ENCODE measurements around the gene NUP153.

The NUP153 gene

DNA sequence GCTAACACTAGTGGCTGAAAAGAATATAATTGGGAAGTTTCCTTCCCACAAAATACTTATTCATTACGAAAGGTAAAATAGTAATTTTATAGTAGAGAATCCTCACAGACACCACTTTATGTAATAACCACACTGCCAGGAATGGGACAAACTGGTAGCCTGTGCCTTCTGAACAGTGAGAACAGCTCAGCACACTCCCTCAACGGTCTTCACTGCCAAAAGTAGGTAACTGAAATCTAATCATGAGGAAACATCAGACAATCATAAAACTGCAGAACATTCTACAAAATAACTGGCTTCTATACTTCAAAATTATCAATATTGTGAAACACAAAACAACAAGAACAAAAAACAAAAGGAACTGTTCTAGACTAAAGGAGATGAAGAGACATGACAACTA lies 44.1 kb downstream of the NUP153 start:
- DNase-seq (ENCODE audit: low read depth), result no peak

DNA sequence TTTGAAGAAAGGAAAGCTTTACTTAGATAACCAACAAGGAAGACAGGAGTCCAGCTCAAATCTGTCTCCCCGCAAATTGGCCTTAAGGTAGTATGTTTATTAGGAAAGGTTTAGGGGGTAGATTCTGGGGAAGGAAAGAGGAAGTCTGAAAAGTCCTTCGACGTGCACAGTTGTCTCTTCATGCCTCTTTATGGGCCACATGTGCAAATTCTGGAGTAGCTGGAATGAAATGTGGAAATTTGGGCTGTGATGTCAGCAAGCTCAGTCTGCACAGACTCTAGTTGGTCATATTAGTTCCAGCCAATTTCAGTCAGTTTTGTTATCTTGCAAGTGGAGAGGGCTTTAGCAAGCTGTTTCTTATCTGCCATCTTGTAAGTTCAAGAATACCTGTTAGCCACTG lies 50.1 kb downstream of the NUP153 start:
- no peak for DNase-seq (ENCODE audit: low read depth)

- DNase-seq (ENCODE audit: low read depth), result no peak
Observed at GRCh38 chr6:17656092-17656491, 50.6 kb downstream of the NUP153 start.

DNA sequence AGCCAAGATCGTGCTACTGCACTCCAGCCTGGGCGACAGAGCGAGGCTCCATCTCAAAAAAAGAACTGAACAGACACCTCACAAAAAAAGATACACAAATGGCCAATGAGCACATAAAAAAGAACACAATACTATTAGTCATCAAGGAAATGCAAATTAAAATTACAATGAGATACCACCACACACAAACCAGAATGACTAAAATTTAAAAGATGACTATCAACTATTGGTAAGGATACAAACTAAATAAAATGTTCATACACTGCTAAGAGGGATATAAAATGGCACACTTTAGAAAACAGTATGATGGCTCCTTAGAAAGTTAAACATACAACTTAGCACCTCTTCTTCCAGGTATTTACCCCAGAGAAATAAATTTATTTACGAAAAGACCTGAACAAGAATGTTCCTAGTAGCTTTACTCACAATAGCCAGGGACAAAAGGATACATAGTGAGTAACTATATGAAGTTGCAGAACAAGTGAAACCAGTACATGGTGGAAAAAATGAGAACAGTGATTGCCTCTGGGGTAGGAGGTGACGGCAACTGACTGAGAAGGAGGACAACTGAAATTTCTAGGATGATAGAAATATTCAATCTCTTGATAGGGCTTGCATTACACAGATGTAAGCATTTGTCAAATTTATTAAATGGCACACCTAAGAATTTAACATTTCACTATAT lies 53.4 kb downstream of the NUP153 start:
- DNase-seq (ENCODE audit: low read depth), result no peak

- no peak for DNase-seq (ENCODE audit: low read depth)
Observed at GRCh38 chr6:17650656-17651309, 55.9 kb downstream of the NUP153 start.

- DNase-seq (ENCODE audit: low read depth), result no peak
Observed at GRCh38 chr6:17648745-17649144, 58.0 kb downstream of the NUP153 start.

GRCh38 chr6:17640477-17640917 lies 66.2 kb downstream of the NUP153 start:
- DNase-seq (ENCODE audit: low read depth), result no peak

GRCh38 chr6:17638212-17638715 lies 68.5 kb downstream of the NUP153 start:
- DNase-seq (ENCODE audit: low read depth), result no peak

DNA sequence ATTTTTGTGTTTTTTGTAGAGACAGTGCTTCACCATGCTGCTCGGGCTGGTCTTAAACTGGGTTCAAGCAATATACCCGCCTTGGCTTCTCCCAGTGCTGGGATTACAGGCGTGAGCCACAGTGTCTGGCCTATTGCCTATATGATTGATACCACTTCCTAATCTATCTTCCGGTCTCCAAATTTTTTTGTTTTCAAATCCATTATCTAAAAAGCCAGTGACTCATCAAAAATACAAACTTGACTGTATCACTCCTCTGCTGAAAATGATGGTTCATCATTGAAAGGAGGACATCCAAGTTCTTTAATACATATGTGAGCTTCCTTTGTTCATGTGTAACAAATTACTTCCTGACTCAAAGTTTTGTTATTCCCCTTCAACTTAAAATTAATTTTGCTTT lies 71.2 kb downstream of the NUP153 start:
- DNase-seq (ENCODE audit: low read depth), result no peak

GRCh38 chr6:17633465-17634188 lies 73.1 kb downstream of the NUP153 start:
- no peak for DNase-seq (ENCODE audit: low read depth)

- no peak for DNase-seq (ENCODE audit: low read depth)
Observed at GRCh38 chr6:17632934-17633333, 73.8 kb downstream of the NUP153 start.

- no peak for DNase-seq (ENCODE audit: low read depth)
Observed at GRCh38 chr6:17630511-17631073, 76.1 kb downstream of the NUP153 start.

DNA sequence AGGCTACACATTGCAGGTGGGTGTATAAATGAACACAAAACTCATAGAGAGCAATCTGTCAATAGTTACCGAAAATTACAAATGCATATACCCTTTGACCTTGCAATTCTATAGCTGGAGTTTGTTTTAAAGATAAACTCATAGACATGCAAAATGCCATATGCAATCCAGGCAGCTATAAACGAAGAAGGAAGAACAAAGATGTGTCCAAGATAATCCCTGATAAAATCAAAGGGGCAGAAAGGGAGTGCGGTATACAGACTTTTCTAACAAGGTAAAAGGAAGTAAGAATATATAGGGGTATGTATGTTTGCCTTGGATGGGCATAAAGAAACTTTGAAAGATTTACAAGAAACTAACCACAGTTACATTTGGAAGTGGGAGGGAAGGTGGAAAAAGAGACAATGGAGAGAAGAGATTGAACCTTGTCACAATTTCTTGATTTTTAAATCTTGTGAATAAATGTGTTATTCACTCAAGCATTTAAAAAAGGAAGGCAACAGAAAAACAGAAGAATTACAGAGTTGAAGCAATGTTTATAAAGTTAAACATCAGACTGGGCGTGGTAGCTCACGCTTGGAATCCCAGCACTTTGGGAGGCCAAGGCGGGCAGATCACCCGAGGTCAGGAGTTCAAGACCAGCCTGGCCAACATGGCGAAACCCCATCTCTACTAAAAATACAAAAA lies 76.8 kb downstream of the NUP153 start:
- DNase-seq (ENCODE audit: low read depth), result no peak

GRCh38 chr6:17628873-17629272 lies 77.9 kb downstream of the NUP153 start:
- no peak for DNase-seq (ENCODE audit: low read depth)

DNA sequence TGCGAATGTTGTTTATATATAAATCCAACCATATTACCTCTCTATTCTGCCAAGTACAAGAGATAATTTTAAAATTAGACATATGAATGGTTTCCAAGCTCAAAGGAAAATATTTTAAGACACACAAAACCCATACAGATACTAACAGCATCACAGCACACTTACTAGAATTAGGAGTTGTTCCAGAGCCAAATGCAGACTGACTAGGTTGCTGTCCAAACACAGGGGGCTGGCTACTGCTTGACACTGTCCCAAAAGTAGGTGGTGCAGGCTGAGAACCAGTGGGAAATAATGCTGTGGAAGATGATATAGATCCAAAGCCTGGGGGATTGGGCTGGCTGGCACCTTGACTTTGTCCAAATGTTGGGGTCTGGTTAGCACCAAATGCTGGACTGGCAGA lies 82.3 kb downstream of the NUP153 start:
- DNase-seq (ENCODE audit: low read depth), result no peak

- DNase-seq (ENCODE audit: low read depth), result no peak
Observed at GRCh38 chr6:17622144-17622543, 84.6 kb downstream of the NUP153 start.

DNA sequence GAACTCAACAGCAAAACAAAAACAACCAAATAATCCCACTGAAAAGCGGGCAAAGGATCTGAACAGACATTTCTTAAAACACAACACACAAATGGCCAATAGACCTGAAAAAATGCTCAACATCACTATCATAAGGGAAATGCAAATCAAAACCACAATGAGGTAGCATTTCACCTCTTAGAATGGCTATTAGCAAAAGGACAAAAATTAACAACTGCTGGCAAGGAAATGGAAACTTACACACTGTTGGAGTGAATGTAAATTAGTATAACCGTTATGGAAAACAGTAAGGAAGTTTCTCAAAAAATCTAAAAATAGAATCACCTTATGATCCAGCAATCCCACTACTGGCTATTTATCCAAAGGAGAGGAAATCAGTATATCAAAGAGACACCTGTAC lies 85.7 kb downstream of the NUP153 start:
- no peak for DNase-seq (ENCODE audit: low read depth)

DNA sequence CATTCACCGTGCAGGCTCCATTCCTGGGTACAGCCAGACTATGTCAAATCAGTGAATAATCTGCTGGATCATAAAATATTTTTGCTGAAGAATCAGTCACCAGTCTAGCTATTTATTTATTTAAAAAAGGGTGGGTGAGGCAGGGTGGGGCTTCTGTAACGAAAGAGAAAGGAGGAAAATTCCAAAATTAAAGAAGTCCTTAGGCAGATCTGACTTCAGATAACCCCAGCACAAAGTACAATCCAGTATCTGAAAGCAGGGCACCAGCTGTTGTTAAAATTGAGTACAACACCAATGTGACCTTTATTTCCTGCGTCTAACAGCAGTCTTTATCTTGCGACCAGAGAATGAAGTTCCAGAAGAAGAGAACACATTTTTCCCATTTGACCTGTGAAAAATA lies 90.9 kb downstream of the NUP153 start:
- DNase-seq (ENCODE audit: low read depth), result no peak

DNA sequence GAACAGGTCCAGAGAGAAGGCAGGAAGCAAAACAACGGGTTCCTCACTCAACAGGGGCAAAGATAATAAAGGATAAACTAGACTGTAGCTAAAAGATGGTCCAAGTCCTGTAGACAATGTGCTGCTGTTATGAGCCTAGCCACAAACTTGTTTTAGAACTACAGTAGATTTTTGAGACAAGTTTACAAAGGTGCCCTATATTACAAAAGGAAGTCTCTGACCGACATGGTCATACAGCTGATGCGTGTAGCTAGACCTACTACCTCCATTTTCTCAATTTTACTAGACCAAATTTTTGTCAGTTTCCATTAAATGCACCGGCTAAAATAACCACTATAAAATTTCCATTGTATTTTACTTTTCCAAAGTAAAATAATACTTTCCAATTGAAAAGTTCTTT lies 94.7 kb downstream of the NUP153 start:
- no peak for DNase-seq (ENCODE audit: low read depth)

- DNase-seq (ENCODE audit: low read depth), result no peak
Observed at GRCh38 chr6:17610835-17611234, 95.9 kb downstream of the NUP153 start.

DNA sequence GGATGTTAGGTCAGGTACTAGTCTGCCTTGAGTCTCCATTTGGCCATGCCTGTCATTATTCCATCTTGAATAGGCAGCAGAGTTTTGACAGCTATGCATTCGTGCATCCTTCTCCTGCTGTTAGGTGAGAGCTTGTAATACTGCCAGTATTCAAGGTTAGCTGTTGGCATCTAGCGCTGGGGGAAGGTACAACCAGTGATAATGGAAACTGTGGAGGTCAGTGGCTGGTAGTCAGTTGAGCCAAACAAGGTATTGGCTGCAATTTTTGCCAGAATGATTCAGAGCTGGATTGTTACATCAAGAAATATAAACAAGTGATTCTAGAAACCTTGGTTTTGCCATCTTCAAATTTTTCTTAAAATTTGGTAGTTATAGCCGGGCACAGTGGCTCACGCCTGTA lies 100.1 kb downstream of the NUP153 start:
- no peak for DNase-seq (ENCODE audit: low read depth)

DNA sequence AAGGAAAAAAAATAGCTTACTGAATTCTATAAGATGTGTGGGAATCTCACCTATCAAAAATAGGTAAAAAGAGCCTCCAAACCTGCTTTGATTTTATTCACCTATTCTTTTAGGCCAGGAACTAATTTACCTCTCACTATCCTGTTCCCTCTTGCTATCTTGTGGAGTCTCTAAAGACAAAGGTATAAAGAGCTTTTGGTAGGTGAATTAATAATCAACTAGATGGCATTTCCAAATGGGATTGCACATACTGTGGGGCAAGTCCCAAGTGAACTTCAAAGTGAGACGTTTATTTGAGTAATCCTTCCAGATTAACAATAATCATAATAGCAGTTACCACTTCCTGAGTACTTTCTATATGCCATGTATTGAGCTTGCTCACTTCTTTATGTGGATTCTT lies 103.8 kb downstream of the NUP153 start:
- no peak for DNase-seq (ENCODE audit: low read depth)

All from stimulated activated CD8-positive, alpha-beta memory T cell treated with anti-CD3 and anti-CD28 coated beads, Interleukin-15, amount 100 ng/mL, for 24 hours (primary cell).